IMR-90 (cell line): Measurements from ENCODE around the gene SIRPB1. TPM values are rescaled to one million over a fixed set of nuclear protein-coding genes. Genes with fewer than 3 reads are reported as not detected.

Experiments used
- ATAC-seq: fragments of 200-7000 bp; cut with Tn5 transposase; 2 replicates; pipeline ENCODE4 v1.9.1; 2020; ENCODE audit warnings: low read depth, mild to moderate bottlenecking, moderate library complexity
- BruUV-seq: library from RNA; stranded (reverse); fragments of 400-500 nt; replicated peaks from 2 replicates; lab custom pipeline; 2021; lab: Mats Ljungman, UMichigan
- CTCF ChIA-PET: fragments of 300-600 bp; formaldehyde crosslinking; extraction: SDS; loops from one replicate; lab custom pipeline; 2021; ENCODE audit warnings: antibody characterized with exemption; lab: Yijun Ruan, JAX
- POLR2A ChIA-PET: fragments of 300-600 bp; sonication (Branson Sonifier 250); formaldehyde crosslinking; loops from one replicate; lab custom pipeline; 2022; ENCODE audit warnings: antibody characterized with exemption; ENCODE audit not compliant: unreplicated experiment; lab: Charles Lee
- DNase-seq: peaks from one replicate; pipeline ENCODE4 v3.0.0; 2013
- H2AFZ ChIP-seq: replicated peaks from 2 replicates; pipeline ENCODE3; 2013; ENCODE audit warnings: low read length, mild to moderate bottlenecking; ENCODE audit not compliant: poor library complexity
- H2AK5ac ChIP-seq: 2 replicates; pipeline ENCODE4 v1.6.1; 2013; ENCODE audit warnings: low read depth, low read length, inconsistent platforms
- H2AK9ac ChIP-seq: replicated peaks from 2 replicates; pipeline ENCODE3; 2013; ENCODE audit warnings: mild to moderate bottlenecking, low read depth, low read length, moderate library complexity; ENCODE audit not compliant: poor library complexity
- H2BK120ac ChIP-seq: 2 replicates; pipeline ENCODE4 v1.6.1; 2013; ENCODE audit warnings: low read depth, low read length, inconsistent platforms
- H2BK15ac ChIP-seq: 3 replicates; pipeline ENCODE4 v1.6.1; 2013; ENCODE audit warnings: low read depth, low read length, inconsistent platforms
- H2BK20ac ChIP-seq: 2 replicates; pipeline ENCODE4 v1.6.1; 2013; ENCODE audit warnings: low read depth, mild to moderate bottlenecking, inconsistent platforms, low read length, moderate library complexity
- H2BK5ac ChIP-seq: 2 replicates; pipeline ENCODE4 v1.6.1; 2013; ENCODE audit warnings: mild to moderate bottlenecking, low read depth, low read length, inconsistent platforms; ENCODE audit not compliant: poor library complexity, severe bottlenecking
- H3K14ac ChIP-seq: replicated peaks from 2 replicates; pipeline ENCODE4 v1.6.1; 2013; ENCODE audit warnings: low read depth, low read length, inconsistent platforms
- H3K18ac ChIP-seq: 2 replicates; pipeline ENCODE4 v1.6.1; 2013; ENCODE audit warnings: low read depth, low read length, control low read depth
- H3K23ac ChIP-seq: 2 replicates; pipeline ENCODE4 v1.6.1; 2013; ENCODE audit warnings: low read depth, low read length, inconsistent platforms
- H3K27ac ChIP-seq: 2 replicates; pipeline ENCODE4 v1.5.1; 2013; ENCODE audit warnings: mild to moderate bottlenecking, control low read depth, low read length; ENCODE audit not compliant: insufficient read depth
- H3K27me3 ChIP-seq: 2 replicates; pipeline ENCODE4 v1.6.1; 2013; ENCODE audit warnings: low read length; ENCODE audit not compliant: control insufficient read depth, insufficient read depth
- H3K36me3 ChIP-seq: 2 replicates; pipeline ENCODE4 v1.6.1; 2013; ENCODE audit warnings: low read length, mixed read lengths; ENCODE audit not compliant: control insufficient read depth, insufficient read depth
- H3K4ac ChIP-seq: 2 replicates; pipeline ENCODE4 v1.6.1; 2013; ENCODE audit warnings: low read depth, low read length, inconsistent platforms
- H3K4me1 ChIP-seq: 2 replicates; pipeline ENCODE4 v1.6.1; 2013; ENCODE audit warnings: low read length, mixed read lengths; ENCODE audit not compliant: control insufficient read depth, insufficient read depth
- H3K4me2 ChIP-seq: 2 replicates; pipeline ENCODE4 v1.6.1; 2013; ENCODE audit warnings: low read depth, mild to moderate bottlenecking, control low read depth, low read length, moderate library complexity
- H3K4me3 ChIP-seq: 2 replicates; pipeline ENCODE4 v1.5.1; 2013; ENCODE audit warnings: low read depth, mild to moderate bottlenecking, control low read depth, low read length, moderate library complexity; ENCODE audit not compliant: insufficient read depth
- H3K56ac ChIP-seq: 2 replicates; pipeline ENCODE4 v1.6.1; 2013; ENCODE audit warnings: low read length, inconsistent platforms; ENCODE audit not compliant: insufficient read depth; ENCODE audit errors: extremely low read depth
- H3K79me1 ChIP-seq, 2 experiments: 2 replicates each; pipeline ENCODE4 v1.6.1; 2013; ENCODE audit warnings: low read length in 2 of 2, inconsistent platforms in 1 of 2, low read depth in 1 of 2
- H3K9ac ChIP-seq: 2 replicates; pipeline ENCODE4 v1.6.1; 2013; ENCODE audit warnings: low read depth, low read length, control low read depth
- H3K9me1 ChIP-seq: 2 replicates; pipeline ENCODE4 v1.6.1; 2013; ENCODE audit warnings: low read length, inconsistent platforms; ENCODE audit not compliant: insufficient read depth
- H3K9me3 ChIP-seq: 2 replicates; pipeline ENCODE4 v1.6.1; 2013; ENCODE audit warnings: low read length; ENCODE audit not compliant: control insufficient read depth, insufficient read depth
- H4K20me1 ChIP-seq: 2 replicates; pipeline ENCODE4 v1.6.1; 2013; ENCODE audit warnings: low read length, inconsistent platforms; ENCODE audit not compliant: insufficient read depth
- H4K5ac ChIP-seq: 2 replicates; pipeline ENCODE4 v1.6.1; 2013; ENCODE audit warnings: mild to moderate bottlenecking, low read depth, low read length, control low read depth
- H4K8ac ChIP-seq, 2 experiments: 2 replicates each; pipeline ENCODE4 v1.6.1; 2013; ENCODE audit warnings: low read depth in 2 of 2, low read length in 2 of 2, control low read depth in 1 of 2, inconsistent platforms in 1 of 2
- H4K91ac ChIP-seq: 2 replicates; pipeline ENCODE4 v1.6.1; 2013; ENCODE audit warnings: low read depth, low read length, inconsistent platforms; ENCODE audit not compliant: insufficient read depth
- BHLHE40 ChIP-seq: fragments of 150-350 bp; IDR thresholded peaks from 2 replicates; pipeline ENCODE4 v1.6.1; 2016; ENCODE audit warnings: mild to moderate bottlenecking, low read depth, low read length
- ELK1 ChIP-seq: fragments of 150-350 bp; IDR thresholded peaks from 2 replicates; pipeline ENCODE4 v1.6.1; 2016; ENCODE audit warnings: low read depth, mild to moderate bottlenecking, low read length, moderate library complexity, borderline replicate concordance
- FOS ChIP-seq: fragments of 150-350 bp; IDR thresholded peaks from 2 replicates; pipeline ENCODE4 v1.6.1; 2016; ENCODE audit warnings: low read depth, low read length
- MAZ ChIP-seq: IDR thresholded peaks from 2 replicates; pipeline ENCODE4 v1.6.1; 2012; ENCODE audit warnings: low read depth, mild to moderate bottlenecking, low read length, improper control_type of control experiment, moderate library complexity, borderline replicate concordance
- NFE2L2 ChIP-seq: fragments of 150-350 bp; IDR thresholded peaks from 2 replicates; pipeline ENCODE4 v1.6.1; 2016; ENCODE audit warnings: low read depth, mild to moderate bottlenecking, low read length
- RAD21 ChIP-seq: IDR thresholded peaks from 2 replicates; pipeline ENCODE4 v1.6.1; 2012; ENCODE audit warnings: low read length, improper control_type of control experiment
- RFX5 ChIP-seq: IDR thresholded peaks from 2 replicates; pipeline ENCODE4 v1.8.0; 2012; ENCODE audit warnings: low read depth, mild to moderate bottlenecking, low read length, moderate library complexity
- WGBS, 2 experiments: methylation state at CpG; one replicate each; pipeline versions ENCODE4 v1.1.5 to v1.1.7; 2013; ENCODE audit warnings: missing lambda C conversion rate in 2 of 2; ENCODE audit not compliant: insufficient read length in 1 of 2; ENCODE audit errors: extremely low coverage in 2 of 2; 5-methylcytosine and 5-hydroxymethylcytosine counted together
- dilution Hi-C: fragments of 300-500 bp; cut with HindIII; formaldehyde crosslinking; loops from one replicate; pipeline ENCODE4 v1.14.3; 2018; ENCODE audit warnings: low sequenced_read_pairs; ENCODE audit not compliant: unreplicated experiment
- in situ Hi-C: fragments of 300-500 bp; cut with MboI; formaldehyde crosslinking; loops from 3 replicates; pipeline ENCODE4 v1.14.3; 2019; ENCODE audit warnings: low sequenced_read_pairs, inconsistent platforms, mixed read lengths
- intact Hi-C: fragments of 100-400 bp; cut with micrococcal nuclease; formaldehyde crosslinking; loops from 2 replicates; pipeline ENCODE4 v1.10.0; 2022
- polyA plus RNA-seq, 3 experiments: library from polyadenylated mRNA; depleted of rRNA; stranded (reverse); fragments of >200 nt; gene quantifications; 2 replicates each; pipeline ENCODE4 v1.2.3, GENCODE V29; 2012; ENCODE audit warnings: low replicate concordance in 1 of 3
- total RNA-seq: library from RNA; depleted of rRNA; stranded (reverse); fragments of >200 nt; gene quantifications from 2 replicates; pipeline ENCODE4 v1.2.3, GENCODE V29; 2012

The SIRPB1 gene
- total and polyA plus RNA-seq, 2 of the 4 experiments (the other 2 are of a cell fraction): 0.90 to 1.6 TPM

DNA sequence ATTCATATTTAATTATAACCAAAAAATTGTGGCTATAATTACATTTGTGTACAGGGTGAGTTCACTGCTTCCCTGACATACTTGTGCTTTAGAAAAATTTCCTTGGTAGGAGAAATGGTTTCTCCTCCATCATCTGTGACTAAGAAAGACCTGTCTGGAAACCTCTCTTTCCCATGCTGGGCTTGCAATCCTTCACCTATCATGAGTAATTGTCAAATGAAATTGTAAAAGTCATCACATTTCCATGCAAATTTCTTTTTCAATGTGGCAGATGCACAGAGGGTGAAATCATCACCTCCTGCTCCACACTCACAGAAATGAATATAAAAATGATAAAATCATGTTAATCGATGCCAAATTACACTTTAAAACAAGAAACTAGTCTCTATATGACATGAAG, 1.5 kb upstream of the SIRPB1 start:
- intact Hi-C loops: no loop called here
- no peak overlapping the region for H3K27ac ChIP-seq
- no peaks in the 10 kb centered on the region for H3K9me1 ChIP-seq
- dilution Hi-C loops: no loop called here
- no peak overlapping the region for H4K5ac ChIP-seq
- H3K27me3 ChIP-seq: no peaks in the 10 kb centered on the region; the same call in 1 of the 2 replicates
- no peak overlapping the region for H3K4ac ChIP-seq
- no CpG with 5 or more reads among the region's 1 CpG for WGBS, 2 experiments
- no peak overlapping the region for H3K23ac ChIP-seq
- no peak overlapping the region for H2BK20ac ChIP-seq
- H2BK15ac ChIP-seq: no peak overlapping the region
- no peak overlapping the region for H3K4me2 ChIP-seq
- no peak for TF ChIP-seq FOS
- no peak for TF ChIP-seq RFX5
- TF ChIP-seq MAZ: no peak
- no peak for TF ChIP-seq ELK1
- no peak for TF ChIP-seq BHLHE40
- TF ChIP-seq NFE2L2: no peak
- no peak for TF ChIP-seq RAD21
- no peak overlapping the region for H3K18ac ChIP-seq
- H2AFZ ChIP-seq: no peak overlapping the region
- H4K8ac ChIP-seq: no peak overlapping the region
- no peak overlapping the region for H2BK5ac ChIP-seq
- BruUV-seq: no TSS peak
- in situ Hi-C loops: no loop called here
- no peak for DNase-seq
- no peak overlapping the region for H3K9ac ChIP-seq
- no peak overlapping the region for H3K14ac ChIP-seq
- 0 out of 2 replicates have a peak, but pooled peaks cover 1% of the 10 kb centered on the region for H3K9me3 ChIP-seq
- no peak overlapping the region for H2AK5ac ChIP-seq
- no peaks in the 10 kb centered on the region for H3K36me3 ChIP-seq
- H2BK120ac ChIP-seq: no peak overlapping the region
- no peak for ATAC-seq
- no peak overlapping the region for H4K91ac ChIP-seq
- CTCF ChIA-PET: interaction anchor here (0.6 kb wide), 1 partner anchor 978 kb away, joined by 4 read pairs; no protein-coding TSS in a partner anchor
- POLR2A ChIA-PET: no interaction called here
- H4K20me1 ChIP-seq: no peaks in the 10 kb centered on the region
- no peak overlapping the region for H3K56ac ChIP-seq
- no peaks in the 10 kb centered on the region for H3K4me1 ChIP-seq
- no peaks in the 10 kb centered on the region for H3K79me1 ChIP-seq
- H2AK9ac ChIP-seq: no peak overlapping the region
- H3K4me3 ChIP-seq: no peak overlapping the region
